ENCODE data around the gene INTS11.

DNA sequence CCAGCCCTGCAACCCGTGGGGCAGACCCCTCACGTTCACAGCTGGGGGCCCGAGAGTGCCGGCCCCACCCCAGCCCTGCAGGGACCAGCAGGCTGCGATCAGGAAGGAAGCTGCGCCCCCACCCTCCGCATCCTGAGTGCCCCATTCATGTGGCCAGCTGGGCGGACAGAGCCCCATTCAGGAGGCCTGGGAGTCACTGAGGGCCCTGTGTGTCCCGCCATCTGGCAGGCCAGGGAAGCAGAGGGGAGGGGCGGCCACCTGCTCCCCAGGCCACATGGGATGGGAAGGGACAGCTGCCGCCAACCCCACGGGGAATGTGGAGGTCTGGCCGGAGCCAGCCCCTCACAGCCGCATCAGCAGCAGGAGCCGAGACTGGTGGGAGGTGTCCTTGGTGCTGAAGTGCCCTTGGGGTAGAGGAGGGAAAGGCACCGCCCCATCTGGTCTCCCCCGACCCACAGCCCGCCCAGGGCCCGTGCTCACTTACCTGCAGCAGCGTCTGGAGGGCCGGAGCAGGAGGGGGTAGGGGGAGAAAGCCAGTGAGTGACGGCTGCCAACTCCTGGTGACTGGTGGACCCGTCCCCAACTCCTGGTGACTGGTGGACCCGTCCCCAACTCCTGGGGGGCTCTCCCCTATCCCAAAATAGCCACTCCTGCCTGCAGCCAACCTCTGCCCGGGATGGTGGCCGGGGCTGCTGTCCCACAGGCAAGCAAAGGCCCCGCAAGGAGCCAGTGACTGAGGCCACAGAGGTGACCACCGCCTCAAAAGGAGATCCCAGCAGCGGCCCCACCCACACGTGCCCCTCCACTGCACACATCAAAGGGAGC lies 25.4 kb downstream of the INTS11 start:
- TF ChIP-seq, protein P1, sequence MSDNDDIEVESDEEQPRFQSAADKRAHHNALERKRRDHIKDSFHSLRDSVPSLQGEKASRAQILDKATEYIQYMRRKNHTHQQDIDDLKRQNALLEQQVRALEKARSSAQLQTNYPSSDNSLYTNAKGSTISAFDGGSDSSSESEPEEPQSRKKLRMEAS (IDR thresholded peaks at IDR 0.05) = no peak
- TF ChIP-seq TEAD4 (IDR thresholded peaks at IDR 0.05) (no peak), RAD21 (IDR thresholded peaks at IDR 0.05; ENCODE audit: low read depth) (no peak)
